ES-I3 (cell line): ENCODE data around the gene B4GALNT3.

Experiments used
- H3K36me3 ChIP-seq: 2 replicates; pipeline ENCODE4 v1.6.1; 2013; ENCODE audit warnings: mild to moderate bottlenecking, low read length, control low read depth, moderate library complexity; ENCODE audit not compliant: insufficient read depth
- H3K4me1 ChIP-seq: 2 replicates; pipeline ENCODE4 v1.6.1; 2013; ENCODE audit warnings: mild to moderate bottlenecking, control low read depth, low read length; ENCODE audit not compliant: insufficient read depth
- H3K9ac ChIP-seq: 2 replicates; pipeline ENCODE4 v1.6.1; 2013; ENCODE audit warnings: low read depth, mild to moderate bottlenecking, low read length, moderate library complexity
- H3K9me3 ChIP-seq: 2 replicates; pipeline ENCODE4 v1.6.1; 2013; ENCODE audit warnings: mild to moderate bottlenecking, low read length, moderate library complexity; ENCODE audit not compliant: control insufficient read depth, insufficient read depth

Gene B4GALNT3

DNA sequence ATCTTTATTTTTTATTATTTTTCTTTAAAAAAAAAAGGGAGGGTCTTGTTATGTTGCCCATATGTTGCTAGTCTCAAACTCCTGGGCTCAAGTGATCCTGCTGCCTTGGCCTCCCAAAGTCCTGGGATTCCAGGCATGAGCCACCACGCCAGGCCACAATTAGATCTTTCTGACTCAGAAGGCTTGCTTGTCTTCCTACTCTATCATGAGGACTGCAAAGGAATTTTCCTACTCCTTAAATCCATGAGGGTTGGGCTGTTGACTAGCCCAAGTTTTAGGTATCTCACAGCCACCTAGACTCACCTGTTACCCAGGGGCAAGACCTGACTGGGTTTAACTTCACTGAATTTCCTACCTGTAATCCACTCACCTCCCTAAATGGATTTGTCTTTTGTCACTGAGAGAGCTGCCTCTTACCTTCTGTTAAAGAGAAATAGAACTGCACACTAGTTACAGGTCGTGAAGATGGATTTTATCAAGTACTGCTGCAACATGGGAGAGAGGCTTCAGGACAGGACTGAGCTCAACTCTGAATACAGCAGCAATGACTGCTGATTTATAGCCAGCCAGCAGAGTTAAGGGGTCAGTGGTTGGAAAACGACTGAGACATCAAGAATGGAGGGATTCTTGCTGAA is 72.3 kb downstream of the B4GALNT3 start:
- H3K36me3 ChIP-seq: no peaks in the 10 kb centered on the region
- H3K9me3 ChIP-seq: no peaks in the 10 kb centered on the region; the same call in none of the 2 replicates
- no peak overlapping the region for H3K9ac ChIP-seq
- no peaks in the 10 kb centered on the region for H3K4me1 ChIP-seq

- Histone ChIP-seq H3K9me3 (no peaks in the 10 kb centered on the region; the same call in none of the 2 replicates), H3K36me3 (no peaks in the 10 kb centered on the region), H3K9ac (no peak overlapping the region), H3K4me1 (no peaks in the 10 kb centered on the region)
Measured at GRCh38 chr12:532908-533565, 73.3 kb downstream of the B4GALNT3 start.

DNA sequence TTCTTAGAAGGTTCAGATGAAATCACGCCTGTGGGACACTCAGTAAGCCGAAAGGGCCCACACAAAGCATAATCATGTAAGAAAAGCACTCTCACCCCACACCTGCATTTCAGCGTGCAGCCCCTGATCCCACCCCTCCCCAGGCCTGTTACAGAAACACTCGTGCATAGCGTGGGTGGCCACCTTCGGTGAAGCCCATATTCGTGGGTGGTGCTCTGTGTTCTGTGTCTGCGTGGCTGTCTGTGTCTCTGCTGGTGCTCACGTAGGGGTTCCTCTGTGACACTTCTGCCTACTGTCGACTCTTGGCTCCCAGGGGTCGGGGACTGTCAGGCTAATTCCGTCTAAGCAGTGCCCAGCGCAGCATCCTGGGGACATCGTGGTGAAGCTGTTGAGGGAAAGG is 74.0 kb downstream of the B4GALNT3 start:
- Histone ChIP-seq H3K36me3 (no peaks in the 10 kb centered on the region), H3K9ac (no peak overlapping the region), H3K4me1 (no peaks in the 10 kb centered on the region), H3K9me3 (no peaks in the 10 kb centered on the region; the same call in none of the 2 replicates)

DNA sequence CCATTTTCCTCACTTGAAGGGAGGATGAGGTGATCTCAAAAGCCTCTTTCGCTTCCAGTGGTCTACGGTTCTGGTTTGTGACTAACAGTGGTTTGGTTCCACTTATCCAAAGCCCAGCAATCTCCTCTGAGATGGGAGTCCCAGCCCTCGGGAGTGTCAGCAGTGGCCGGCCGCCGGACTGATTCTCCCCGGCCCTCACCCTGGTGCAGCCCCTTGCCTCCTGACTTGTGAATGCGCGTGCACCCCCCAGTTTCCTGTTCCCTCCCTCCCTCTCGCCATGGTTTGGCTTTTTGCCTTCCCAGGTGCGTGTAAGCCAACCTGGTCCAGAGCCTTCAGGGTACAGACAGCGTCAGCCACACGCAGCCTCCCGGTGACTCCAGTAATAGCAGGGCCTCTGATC is 74.5 kb downstream of the B4GALNT3 start:
- Histone ChIP-seq H3K9ac (no peak overlapping the region), H3K9me3 (no peaks in the 10 kb centered on the region; the same call in none of the 2 replicates), H3K4me1 (no peaks in the 10 kb centered on the region), H3K36me3 (no peaks in the 10 kb centered on the region)

DNA sequence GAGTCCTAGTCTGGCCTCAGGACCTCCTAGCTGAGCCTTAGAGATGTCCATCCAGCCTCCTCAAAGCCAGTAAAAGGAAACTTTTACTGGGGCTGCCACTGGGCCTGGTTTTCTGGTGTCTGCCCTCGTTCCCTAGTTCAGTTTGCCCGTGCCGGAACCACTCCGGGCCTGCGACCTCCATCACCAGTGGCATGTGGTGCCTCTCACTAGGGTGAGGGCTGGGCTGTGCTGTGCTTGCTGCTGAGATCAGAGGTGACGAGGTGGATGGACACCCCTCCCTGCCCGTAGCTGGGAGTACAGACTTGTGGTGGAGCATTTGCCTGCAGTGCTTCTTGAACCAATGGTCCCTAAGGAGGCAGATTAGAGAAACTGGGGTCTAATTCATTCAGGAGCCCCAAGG is 75.7 kb downstream of the B4GALNT3 start:
- Histone ChIP-seq H3K9ac (no peak overlapping the region), H3K4me1 (peaks cover 5% of the 10 kb centered on the region; the same call in 1 of the 2 replicates), H3K9me3 (no peaks in the 10 kb centered on the region; the same call in none of the 2 replicates), H3K36me3 (no peaks in the 10 kb centered on the region)

- H3K9ac ChIP-seq: no peak overlapping the region
- H3K9me3 ChIP-seq: no peaks in the 10 kb centered on the region; the same call in 1 of the 2 replicates
- H3K36me3 ChIP-seq: no peaks in the 10 kb centered on the region
- H3K4me1 ChIP-seq: peaks cover 12% of the 10 kb centered on the region
Measured at GRCh38 chr12:536751-537245, 77.1 kb downstream of the B4GALNT3 start.

GRCh38 chr12:537772-538171 is 78.0 kb downstream of the B4GALNT3 start:
- H3K4me1 ChIP-seq: peaks cover 22% of the 10 kb centered on the region
- no peaks in the 10 kb centered on the region; the same call in 1 of the 2 replicates for H3K9me3 ChIP-seq
- H3K36me3 ChIP-seq: no peaks in the 10 kb centered on the region
- H3K9ac ChIP-seq: no peak overlapping the region

GRCh38 chr12:538731-539539 is 79.2 kb downstream of the B4GALNT3 start:
- Histone ChIP-seq H3K4me1 (peaks cover 25% of the 10 kb centered on the region), H3K36me3 (no peaks in the 10 kb centered on the region), H3K9ac (no peak overlapping the region), H3K9me3 (no peaks in the 10 kb centered on the region; the same call in 1 of the 2 replicates)

DNA sequence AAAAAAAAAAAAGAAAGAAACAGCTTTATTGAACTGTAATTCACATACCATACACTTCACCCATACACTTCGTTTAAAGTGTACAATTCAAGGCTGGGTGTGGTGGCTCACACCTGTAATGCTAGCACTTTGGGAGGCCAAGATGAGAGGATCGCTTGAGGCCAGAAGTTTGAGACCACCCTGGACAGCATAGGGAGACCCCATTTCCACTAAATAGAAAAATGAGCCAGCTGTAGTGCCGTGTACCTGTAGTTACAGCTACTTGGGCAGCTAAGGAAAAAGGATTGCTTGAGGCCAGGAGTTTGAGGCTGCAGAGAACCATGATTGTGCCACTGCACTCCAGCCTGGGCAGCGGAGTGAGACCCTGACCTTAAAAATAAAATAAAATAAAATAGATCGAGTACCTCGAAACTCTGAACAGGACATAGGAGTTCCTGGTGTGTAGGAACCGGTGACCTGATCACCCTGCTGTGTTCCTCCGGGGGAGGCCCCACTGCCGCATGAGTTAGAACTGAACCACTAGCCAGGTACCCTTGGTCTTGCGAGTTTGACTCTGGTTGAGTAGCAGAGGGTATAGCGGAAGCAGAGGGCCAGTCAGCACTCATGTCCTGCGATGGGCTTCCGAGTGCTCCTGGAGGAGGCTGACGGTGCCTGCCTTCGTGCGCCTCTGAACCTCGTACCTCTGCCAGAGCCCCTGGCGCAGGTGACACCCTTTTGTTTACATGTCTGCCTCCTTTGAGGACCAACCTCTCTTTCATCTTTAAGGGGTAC is 80.0 kb downstream of the B4GALNT3 start:
- Histone ChIP-seq H3K9ac (no peak overlapping the region), H3K36me3 (no peaks in the 10 kb centered on the region), H3K9me3 (no peaks in the 10 kb centered on the region; the same call in 1 of the 2 replicates), H3K4me1 (peaks cover 25% of the 10 kb centered on the region)

DNA sequence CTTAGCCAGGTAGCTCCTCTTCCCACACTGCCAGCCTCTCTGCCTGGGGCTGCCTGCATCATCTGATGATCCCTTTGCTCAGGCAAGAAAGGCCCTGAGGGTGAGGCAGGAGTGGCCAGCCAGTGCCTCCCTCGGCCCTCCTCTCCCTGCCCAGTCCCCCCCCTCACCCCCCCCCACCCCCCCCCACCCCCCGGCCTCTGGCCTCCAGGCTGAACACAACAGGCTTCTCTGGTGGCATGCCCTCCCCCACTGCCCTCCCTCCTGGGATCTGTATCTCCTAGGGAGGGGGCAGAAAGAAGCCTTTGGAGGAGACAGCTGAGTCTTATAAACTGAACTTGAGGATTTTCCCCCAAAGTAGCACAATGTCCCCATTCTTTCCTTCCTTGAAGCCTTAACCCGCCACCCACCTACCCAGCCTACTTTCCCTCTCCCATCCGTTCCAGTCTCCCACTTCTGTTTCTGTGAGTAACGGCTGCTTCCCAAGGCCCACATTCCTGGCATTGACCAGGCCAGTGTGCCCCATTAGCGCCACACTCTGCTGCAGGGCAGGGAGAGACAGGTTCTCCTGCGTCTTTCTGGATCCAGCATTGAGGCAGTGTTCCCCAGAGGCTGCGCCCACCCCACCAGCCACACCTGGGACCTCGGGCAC is 82.1 kb downstream of the B4GALNT3 start:
- Histone ChIP-seq H3K9ac (no peak overlapping the region), H3K36me3 (no peaks in the 10 kb centered on the region), H3K9me3 (no peaks in the 10 kb centered on the region; the same call in 1 of the 2 replicates), H3K4me1 (peaks cover 25% of the 10 kb centered on the region)

DNA sequence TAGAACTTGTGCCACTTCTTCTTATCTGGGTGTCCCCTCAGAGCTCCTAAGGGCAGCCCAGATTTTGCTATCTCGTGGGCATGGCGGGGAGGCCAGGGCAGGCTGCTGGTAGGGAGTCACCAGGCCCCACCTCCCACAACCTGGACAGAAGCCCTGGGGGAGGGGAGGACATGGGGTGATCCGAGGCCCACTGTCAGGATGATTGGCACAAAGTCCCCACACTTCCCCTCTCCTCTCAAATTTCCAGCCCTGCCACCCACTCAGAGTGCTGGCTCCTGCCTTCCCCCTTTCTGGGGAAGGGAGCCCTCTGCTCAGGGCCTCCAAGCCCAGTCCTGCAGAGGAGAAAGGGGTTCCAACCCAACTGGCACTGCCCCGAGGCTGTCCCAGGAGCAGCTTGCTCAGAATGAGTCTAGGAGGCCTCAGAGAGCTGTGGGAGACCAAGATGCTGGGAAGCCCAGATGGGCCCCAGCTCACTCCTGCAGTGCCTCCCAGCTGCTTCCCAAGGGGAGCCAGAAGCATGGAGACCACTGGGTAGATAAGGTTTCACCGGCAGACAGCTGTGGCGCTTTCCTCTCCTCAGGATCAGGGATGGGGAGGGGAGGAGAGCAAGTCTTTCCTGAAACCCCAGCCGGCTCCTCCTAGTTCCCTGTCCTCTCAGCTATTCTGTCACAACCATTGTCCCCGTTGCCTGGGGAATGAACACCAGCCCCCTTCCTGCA is 82.8 kb downstream of the B4GALNT3 start:
- H3K4me1 ChIP-seq: peaks cover 25% of the 10 kb centered on the region
- no peak overlapping the region for H3K9ac ChIP-seq
- no peaks in the 10 kb centered on the region for H3K36me3 ChIP-seq
- H3K9me3 ChIP-seq: no peaks in the 10 kb centered on the region

DNA sequence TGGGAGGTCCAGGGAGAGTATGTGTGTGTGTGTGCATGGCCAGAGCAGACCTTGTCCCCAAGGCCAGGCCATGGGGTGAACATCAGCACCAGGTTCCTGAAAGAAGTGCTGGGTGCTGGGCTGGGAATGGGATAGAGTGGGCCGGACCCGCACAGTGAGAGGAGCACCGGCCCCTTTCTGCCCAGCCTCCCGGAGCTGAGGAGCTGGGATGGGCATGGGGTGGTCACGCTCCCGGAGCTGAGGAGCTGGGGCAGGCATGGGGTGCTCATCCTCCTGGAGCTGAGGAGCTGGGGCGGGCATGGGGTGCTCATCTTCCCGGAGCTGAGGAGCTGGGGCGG is 83.3 kb downstream of the B4GALNT3 start:
- Histone ChIP-seq H3K4me1 (peaks cover 25% of the 10 kb centered on the region), H3K9me3 (no peaks in the 10 kb centered on the region), H3K9ac (no peak overlapping the region), H3K36me3 (no peaks in the 10 kb centered on the region)

GRCh38 chr12:544142-544541 is 84.4 kb downstream of the B4GALNT3 start:
- H3K4me1 ChIP-seq: peaks cover 25% of the 10 kb centered on the region
- H3K36me3 ChIP-seq: no peaks in the 10 kb centered on the region
- no peak overlapping the region for H3K9ac ChIP-seq
- H3K9me3 ChIP-seq: no peaks in the 10 kb centered on the region
